ENCODE results near the gene STK16. TPM values are rescaled to one million over a fixed set of nuclear protein-coding genes. Genes with fewer than 3 reads are reported as not detected.
A peak's percentile ranks its signal among the peaks of the same experiment; 100 is the strongest.

The STK16 gene
- total RNA-seq, 1 experiment from 2014 or later: 21.6 TPM

DNA sequence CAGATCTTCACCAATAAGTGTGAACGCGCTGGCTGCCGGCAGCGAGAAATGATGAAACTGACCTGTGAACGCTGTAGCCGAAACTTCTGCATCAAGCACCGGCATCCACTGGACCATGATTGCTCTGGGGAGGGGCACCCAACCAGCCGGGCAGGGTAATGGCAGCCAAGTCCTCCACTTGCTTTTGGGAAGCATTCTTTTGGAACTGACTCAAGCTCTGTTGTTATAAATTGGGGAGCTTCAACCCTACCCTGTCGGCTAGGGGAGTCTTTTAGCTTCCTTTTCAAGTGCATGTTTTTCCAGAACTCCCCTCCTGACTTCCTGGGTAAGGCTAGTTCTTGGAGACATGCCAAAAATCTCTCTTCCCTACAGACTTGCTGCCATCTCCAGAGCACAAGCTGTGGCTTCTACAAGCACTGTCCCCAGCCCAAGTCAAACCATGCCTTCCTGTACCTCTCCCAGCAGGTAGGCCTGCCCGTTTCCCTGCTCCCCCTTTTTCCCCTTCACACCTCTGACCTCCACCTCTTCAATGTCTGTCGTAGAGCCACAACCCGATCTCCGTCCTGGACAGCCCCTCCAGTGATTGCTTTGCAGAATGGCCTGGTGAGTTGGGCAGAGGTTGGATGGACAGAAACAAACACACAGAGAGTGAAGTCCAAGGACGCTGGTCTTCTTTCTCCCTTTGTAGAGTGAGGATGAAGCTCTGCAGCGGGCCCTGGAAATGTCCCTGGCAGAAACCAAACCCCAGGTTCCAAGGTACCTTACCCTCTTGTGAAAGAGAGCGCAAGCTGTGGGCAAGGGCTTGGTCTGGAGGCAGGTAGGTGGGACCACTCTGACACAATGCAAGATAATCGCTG, 37.2 kb upstream of the STK16 start:
- Histone ChIP-seq H3K23ac (ENCODE audit: insufficient read length, low read depth, low read length) (no peak overlapping the region), H3K56ac (ENCODE audit: insufficient read length, low read depth, low read length) (no peak overlapping the region), H3T11ph (ENCODE audit: low read length) (no peak overlapping the region), H3K79me1 (ENCODE audit: insufficient read depth, low read depth, low read length, poor library complexity, severe bottlenecking) (no peaks in the 10 kb centered on the region), H2BK12ac (ENCODE audit: insufficient read length, low read depth, low read length) (no peak overlapping the region), H3K4me2 (ENCODE audit: insufficient read depth, insufficient read length, low read length) (no peak overlapping the region), H2BK15ac (ENCODE audit: low read depth, low read length) (no peak overlapping the region), H3K27me3 (ENCODE audit: insufficient read depth, low read length) (no peaks in the 10 kb centered on the region), H4K5ac (ENCODE audit: insufficient read length, low read depth, low read length) (no peak overlapping the region), H4K8ac (replicated peaks; ENCODE audit: insufficient read length, low read depth, low read length) (no peak overlapping the region), H4K20me1 (ENCODE audit: control insufficient read depth, insufficient read depth, insufficient read length) (no peaks in the 10 kb centered on the region), H2AK5ac (ENCODE audit: insufficient read length, low read length) (no peak overlapping the region), H3K9me3 (ENCODE audit: control insufficient read depth, low read depth, low read length) (no peaks in the 10 kb centered on the region), H2AFZ (ENCODE audit: low read length) (no peak overlapping the region), H2BK20ac (ENCODE audit: low read depth, low read length, poor library complexity, severe bottlenecking) (no peak overlapping the region), H3K4me1 (ENCODE audit: insufficient read depth, low read length) (no peaks in the 10 kb centered on the region), H2BK120ac (ENCODE audit: low read depth, low read length, poor library complexity, severe bottlenecking) (no peak overlapping the region), H3K9ac (ENCODE audit: extremely low read depth, insufficient read length, low read length) (no peak overlapping the region), H3K4ac (ENCODE audit: low read depth, low read length) (no peak overlapping the region), H3K27ac (ENCODE audit: insufficient read length, low read depth, low read length) (no peak overlapping the region), H3K18ac (ENCODE audit: insufficient read length, low read depth, low read length) (no peak overlapping the region), H4K91ac (ENCODE audit: insufficient read length, low read depth, low read length) (no peak overlapping the region), H3K14ac (ENCODE audit: insufficient read depth, low read length) (no peak overlapping the region), H2BK5ac (ENCODE audit: insufficient read length, low read length) (no peak overlapping the region), H3K79me2 (ENCODE audit: insufficient read depth, low read length) (no peaks in the 10 kb centered on the region), H3K23me2 (ENCODE audit: insufficient read length, low read depth, low read length, poor library complexity, severe bottlenecking) (peaks cover 4% of the 10 kb centered on the region)
- Mint-ChIP-seq H3K36me3 (ENCODE audit: insufficient read depth in 1 of 3, low read depth in 3 of 3) (peaks cover 7 to 53% (median 42%) of the 10 kb centered on the region in 3 experiments), H3K4me3 (peak overlapping the region; percentile 83 to 88; a peak in 4 of 5 replicates), H3K9me3 (peaks cover 3% of the 10 kb centered on the region in 2 experiments; a peak in 3 of 5 replicates), H3K4me1 (peaks cover 8 to 13% of the 10 kb centered on the region in 2 experiments), H3K27me3 (ENCODE audit: low read depth) (peaks cover 7% of the 10 kb centered on the region), H3K27ac (peak overlapping the region in 2 of 3 experiments; percentile 9 to 52; a peak in 2 of 7 replicates)
- TF ChIP-seq, protein P1, sequence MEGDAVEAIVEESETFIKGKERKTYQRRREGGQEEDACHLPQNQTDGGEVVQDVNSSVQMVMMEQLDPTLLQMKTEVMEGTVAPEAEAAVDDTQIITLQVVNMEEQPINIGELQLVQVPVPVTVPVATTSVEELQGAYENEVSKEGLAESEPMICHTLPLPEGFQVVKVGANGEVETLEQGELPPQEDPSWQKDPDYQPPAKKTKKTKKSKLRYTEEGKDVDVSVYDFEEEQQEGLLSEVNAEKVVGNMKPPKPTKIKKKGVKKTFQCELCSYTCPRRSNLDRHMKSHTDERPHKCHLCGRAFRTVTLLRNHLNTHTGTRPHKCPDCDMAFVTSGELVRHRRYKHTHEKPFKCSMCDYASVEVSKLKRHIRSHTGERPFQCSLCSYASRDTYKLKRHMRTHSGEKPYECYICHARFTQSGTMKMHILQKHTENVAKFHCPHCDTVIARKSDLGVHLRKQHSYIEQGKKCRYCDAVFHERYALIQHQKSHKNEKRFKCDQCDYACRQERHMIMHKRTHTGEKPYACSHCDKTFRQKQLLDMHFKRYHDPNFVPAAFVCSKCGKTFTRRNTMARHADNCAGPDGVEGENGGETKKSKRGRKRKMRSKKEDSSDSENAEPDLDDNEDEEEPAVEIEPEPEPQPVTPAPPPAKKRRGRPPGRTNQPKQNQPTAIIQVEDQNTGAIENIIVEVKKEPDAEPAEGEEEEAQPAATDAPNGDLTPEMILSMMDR (conservative IDR thresholded peaks at IDR 0.05): no peak
- DNase-seq: peak; percentile 22
- no CpG with 5 or more reads among the region's 17 CpGs for WGBS (ENCODE audit: extremely low coverage, insufficient read length, low lambda C conversion rate)
